ENCODE data around the gene SMC6. TPM values are rescaled to one million over a fixed set of nuclear protein-coding genes. Genes with fewer than 3 reads are reported as not detected.

Gene SMC6
- polyA plus RNA-seq, 1 of the 3 experiments (the other 2 are of a cell fraction): 6.5 TPM

DNA sequence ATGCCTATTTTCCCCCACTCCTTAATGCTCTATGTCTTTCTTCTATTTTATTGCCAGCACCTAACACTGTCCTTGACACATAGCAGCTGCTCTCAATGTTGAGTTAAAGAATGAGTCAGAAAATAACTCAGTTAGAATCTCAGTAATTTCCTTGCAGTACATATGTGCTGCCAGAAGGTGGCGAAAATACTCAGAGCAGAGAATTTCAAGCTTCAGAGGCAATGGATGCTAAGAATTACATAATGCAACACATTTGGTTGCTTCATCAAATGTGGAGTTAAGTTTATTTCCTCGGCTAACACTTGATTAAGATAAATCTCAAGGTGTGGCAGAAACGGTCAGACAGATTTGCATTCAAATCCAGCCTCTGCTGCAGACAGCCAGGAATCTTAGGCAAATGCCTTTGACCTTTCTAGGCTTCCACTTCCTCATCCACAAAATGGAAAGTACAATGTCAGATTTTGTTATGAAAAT is 107.5 kb downstream of the SMC6 start:
- TF ChIP-seq EZH2phosphoT487 (IDR thresholded peaks at IDR 0.05; ENCODE audit: borderline replicate concordance, low read depth) (no peak), RCOR1 (IDR thresholded peaks at IDR 0.05; ENCODE audit: low read length) (peak; percentile 19; the same call in 1 of the 2 replicates), TCF12 (IDR thresholded peaks at IDR 0.05) (peak; percentile 83), GABPA (IDR thresholded peaks at IDR 0.05; ENCODE audit: low read depth) (no peak), CHD2 (IDR thresholded peaks at IDR 0.05; ENCODE audit: low read length, partially characterized antibody) (peak; percentile 20), TAF1 (IDR thresholded peaks at IDR 0.05; ENCODE audit: borderline replicate concordance, low read depth, low read length) (0 out of 2 replicates have a peak, but pooled peaks have one; percentile 2), POLR2AphosphoS5 (IDR thresholded peaks at IDR 0.05; ENCODE audit: low read depth, low read length) (peak; percentile 29; the same call in 1 of the 2 replicates), FOSL2 (IDR thresholded peaks at IDR 0.05; ENCODE audit: borderline replicate concordance, low read depth) (peak; percentile 77), NFIC (IDR thresholded peaks at IDR 0.05; ENCODE audit: borderline replicate concordance) (peak; percentile 5; the same call in 1 of the 2 replicates), TEAD4 (IDR thresholded peaks at IDR 0.05; ENCODE audit: borderline replicate concordance, insufficient read depth) (0 out of 2 replicates have a peak, but pooled peaks have one; percentile 9), RAD21 (IDR thresholded peaks at IDR 0.05; ENCODE audit: low read length) (peak; percentile 78), JUND (IDR thresholded peaks at IDR 0.05) (peak; percentile 64), CTCF (IDR thresholded peaks at IDR 0.05) (peak; percentile 96), SIN3A (IDR thresholded peaks at IDR 0.05; ENCODE audit: borderline replicate concordance, low read depth, low read length) (peak; percentile 54; the same call in 1 of the 2 replicates), SMC3 (IDR thresholded peaks at IDR 0.05; ENCODE audit: low read depth, low read length) (peak; percentile 81), RFX5 (IDR thresholded peaks at IDR 0.05; ENCODE audit: low read length) (peak; percentile 71; the same call in 1 of the 2 replicates), EP300 (IDR thresholded peaks at IDR 0.05; ENCODE audit: borderline replicate concordance in 1 of 2, low read depth in 1 of 2, low read length in 1 of 2) (no peak), IRF3 (IDR thresholded peaks at IDR 0.05; ENCODE audit: low read depth, low read length) (no peak), RXRA (IDR thresholded peaks at IDR 0.05; ENCODE audit: borderline replicate concordance, low read depth) (no peak)
- TF ChIP-seq, protein P1, sequence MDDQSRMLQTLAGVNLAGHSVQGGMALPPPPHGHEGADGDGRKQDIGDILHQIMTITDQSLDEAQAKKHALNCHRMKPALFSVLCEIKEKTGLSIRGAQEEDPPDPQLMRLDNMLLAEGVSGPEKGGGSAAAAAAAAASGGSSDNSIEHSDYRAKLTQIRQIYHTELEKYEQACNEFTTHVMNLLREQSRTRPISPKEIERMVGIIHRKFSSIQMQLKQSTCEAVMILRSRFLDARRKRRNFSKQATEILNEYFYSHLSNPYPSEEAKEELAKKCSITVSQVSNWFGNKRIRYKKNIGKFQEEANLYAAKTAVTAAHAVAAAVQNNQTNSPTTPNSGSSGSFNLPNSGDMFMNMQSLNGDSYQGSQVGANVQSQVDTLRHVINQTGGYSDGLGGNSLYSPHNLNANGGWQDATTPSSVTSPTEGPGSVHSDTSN (IDR thresholded peaks at IDR 0.05): peak; percentile 69
- TF ChIP-seq, protein P2, sequence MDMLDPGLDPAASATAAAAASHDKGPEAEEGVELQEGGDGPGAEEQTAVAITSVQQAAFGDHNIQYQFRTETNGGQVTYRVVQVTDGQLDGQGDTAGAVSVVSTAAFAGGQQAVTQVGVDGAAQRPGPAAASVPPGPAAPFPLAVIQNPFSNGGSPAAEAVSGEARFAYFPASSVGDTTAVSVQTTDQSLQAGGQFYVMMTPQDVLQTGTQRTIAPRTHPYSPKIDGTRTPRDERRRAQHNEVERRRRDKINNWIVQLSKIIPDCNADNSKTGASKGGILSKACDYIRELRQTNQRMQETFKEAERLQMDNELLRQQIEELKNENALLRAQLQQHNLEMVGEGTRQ (IDR thresholded peaks at IDR 0.05; ENCODE audit: borderline replicate concordance, low read depth, low read length): no peak
- H3K27ac ChIP-seq (ENCODE audit: low read depth in 2 of 2, low read length in 1 of 2): peak overlapping the region in 1 of 2 experiments; percentile 25; a peak in 1 of 4 replicates

More for the DNA sequence above, 107.5 kb downstream of the SMC6 start:
- ChIA-PET CTCF (interaction anchor here (0.6 to 23.6 kb wide), 65 partner anchors 10 to 1750 kb away, joined by 3 to 471 read pairs (median 4); partner anchors contain the start of genes RAD51AP2 and VSNL1), POLR2A (interaction anchor here (0.6 kb wide), 1 partner anchor 1953 kb away, joined by 3 read pairs; no protein-coding TSS in a partner anchor)
- H3K79me2 ChIP-seq (ENCODE audit: insufficient read depth): no peaks in the 10 kb centered on the region
- H3K36me3 ChIP-seq (replicated peaks in 1 of 2; ENCODE audit: control insufficient read depth in 1 of 2, insufficient read depth in 2 of 2, low read length in 1 of 2): no peaks in the 10 kb centered on the region
- peak; percentile 64 for DNase-seq
- no peaks in the 10 kb centered on the region for H3K27me3 ChIP-seq (ENCODE audit: insufficient read depth)
- H3K9ac ChIP-seq: no peak overlapping the region
- H3K4me3 ChIP-seq (ENCODE audit: low read depth in 2 of 2, low read length in 1 of 2): no peak overlapping the region; a peak in 1 of 4 replicates
- H4K20me1 ChIP-seq (ENCODE audit: insufficient read depth): no peaks in the 10 kb centered on the region
- H3F3A ChIP-seq (replicated peaks; ENCODE audit: insufficient read depth): peaks cover 11% of the 10 kb centered on the region
- peaks cover 0 to 30% of the 10 kb centered on the region in 2 experiments; a peak in 2 of 4 replicates for H3K4me1 ChIP-seq (ENCODE audit: control insufficient read depth in 1 of 2, insufficient read depth in 2 of 2, low read depth in 1 of 2, low read length in 1 of 2)
- no peaks in the 10 kb centered on the region for H3K9me2 ChIP-seq
- 1% methylated on average over 3 of the region's 3 CpGs for WGBS (ENCODE audit: low lambda C conversion rate)
- no peaks in the 10 kb centered on the region for H3K9me3 ChIP-seq
- H2AFZ ChIP-seq (ENCODE audit: low read depth): peak overlapping the region; percentile 37; the same call in 1 of the 2 replicates
- H3K4me2 ChIP-seq: no peak overlapping the region
